ENCODE measurements around the gene NPPC.

DNA sequence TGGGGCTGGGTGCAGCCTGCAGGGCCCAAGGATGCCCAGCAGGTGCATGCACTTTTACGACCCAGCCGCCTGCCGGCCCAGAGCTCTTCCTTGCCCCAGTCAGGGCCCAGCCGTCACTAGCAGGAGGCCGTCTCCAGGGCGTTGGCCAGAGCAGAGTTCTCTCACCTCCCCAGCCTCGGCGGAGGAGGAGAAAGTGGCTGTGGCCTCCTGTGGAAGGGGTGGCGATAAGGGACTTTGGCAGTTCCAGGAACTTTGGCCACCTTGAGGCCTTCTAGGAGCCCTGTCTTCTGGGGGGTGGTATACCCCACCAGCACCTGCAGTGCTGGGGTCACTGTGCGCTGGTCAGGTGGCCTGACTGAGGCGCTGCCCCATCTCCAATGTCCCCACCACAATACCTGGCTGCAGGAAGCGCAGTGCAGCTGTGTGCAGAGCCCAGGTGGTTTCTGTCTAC lies 22.0 kb downstream of the NPPC start:
- TF ChIP-seq BACH2 (CRISPR knock-in tag; IDR thresholded peaks at IDR 0.05; ENCODE audit: borderline replicate concordance) (no peak), CSDC2 (CRISPR knock-in tag; IDR thresholded peaks at IDR 0.05) (no peak), RARB (CRISPR knock-in tag; IDR thresholded peaks at IDR 0.05) (no peak), ZFP30 (CRISPR knock-in tag; IDR thresholded peaks at IDR 0.05) (no peak)

All from SK-N-SH treated with all-trans-retinoic acid at 6 μM for 48 hours (cell line).